Ishikawa (cell line): ENCODE data around the gene STAT1.

ENCODE experiments used
- CEBPB ChIP-seq: IDR thresholded peaks from 2 replicates; pipeline ENCODE4 v1.6.1; 2012
- CREB1 ChIP-seq: IDR thresholded peaks from 2 replicates; pipeline ENCODE4 v1.6.1; 2012; ENCODE audit warnings: low read depth
- EGR1 ChIP-seq: IDR thresholded peaks from 2 replicates; pipeline ENCODE4 v1.6.1; 2012
- EP300 ChIP-seq: IDR thresholded peaks from 2 replicates; pipeline ENCODE4 v1.6.1; 2012; ENCODE audit warnings: borderline replicate concordance
- FOXM1 ChIP-seq: IDR thresholded peaks from 2 replicates; pipeline ENCODE4 v1.6.1; 2012; ENCODE audit warnings: low read depth, borderline replicate concordance
- MAX ChIP-seq: IDR thresholded peaks from 2 replicates; pipeline ENCODE4 v1.6.1; 2012
- NFIC ChIP-seq: IDR thresholded peaks from 2 replicates; pipeline ENCODE4 v1.6.1; 2012
- RAD21 ChIP-seq: IDR thresholded peaks from 2 replicates; pipeline ENCODE4 v1.6.1; 2012; ENCODE audit warnings: low read depth
- TAF1 ChIP-seq: IDR thresholded peaks from 2 replicates; pipeline ENCODE4 v1.6.1; 2012; ENCODE audit warnings: low read depth, mild to moderate bottlenecking
- TCF12 ChIP-seq: IDR thresholded peaks from 2 replicates; pipeline ENCODE4 v1.6.1; 2012; ENCODE audit warnings: low read depth
- TEAD4 ChIP-seq: IDR thresholded peaks from 2 replicates; pipeline ENCODE4 v1.6.1; 2012
- USF1 ChIP-seq: IDR thresholded peaks from 2 replicates; pipeline ENCODE4 v1.6.1; 2012
- YY1 ChIP-seq: IDR thresholded peaks from 2 replicates; pipeline ENCODE4 v1.6.1; 2012; ENCODE audit warnings: low read depth
- ZBTB7A ChIP-seq: IDR thresholded peaks from 2 replicates; pipeline ENCODE4 v1.6.1; 2012; ENCODE audit warnings: low read depth
- TF ChIP-seq, protein P1 (sequence below): IDR thresholded peaks from 2 replicates; pipeline ENCODE4 v1.6.1; 2012; ENCODE audit warnings: low read depth, mild to moderate bottlenecking

Gene STAT1

DNA sequence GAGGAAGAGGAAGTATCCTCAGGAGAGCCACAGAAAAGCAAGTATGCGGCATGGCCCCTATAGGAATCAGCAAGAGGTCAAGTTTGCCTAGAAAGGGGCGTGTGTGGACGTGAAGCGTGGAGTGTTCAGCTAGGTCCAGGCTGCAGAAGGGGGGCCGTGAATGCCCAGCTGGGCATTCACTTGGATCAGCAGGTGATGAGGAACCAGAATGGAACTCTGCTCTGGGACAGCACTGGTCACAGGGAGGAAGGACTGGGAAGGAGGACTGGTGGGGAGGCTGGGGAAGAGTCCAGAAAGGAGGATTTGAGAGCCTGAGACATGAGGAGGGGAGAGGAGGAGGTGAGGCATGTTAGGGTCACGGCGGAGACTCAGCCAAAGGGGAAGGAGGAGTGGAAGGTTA, 19.8 kb downstream of the STAT1 start:
- TF ChIP-seq CEBPB (no peak), FOXM1 (no peak), RAD21 (no peak), TCF12 (no peak), CREB1 (no peak)

DNA sequence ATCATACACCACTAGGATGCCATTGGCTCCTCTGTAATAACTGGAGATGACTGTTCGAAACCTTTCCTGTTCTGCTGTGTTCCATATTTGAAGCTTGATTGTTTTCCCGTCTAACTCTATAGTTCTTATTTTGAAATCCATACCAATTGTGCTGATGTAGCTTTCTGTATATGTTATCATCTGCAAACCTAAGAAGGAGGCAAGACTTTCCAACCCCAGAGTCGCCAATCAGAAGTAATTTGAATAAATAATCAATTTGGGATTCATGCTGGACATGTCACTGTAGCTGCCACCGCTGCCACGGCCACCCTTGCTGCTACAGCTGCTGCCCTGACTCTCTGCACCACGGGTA, 20.7 kb downstream of the STAT1 start:
- TF ChIP-seq CREB1 (no peak), RAD21 (no peak), TAF1 (no peak), USF1 (no peak), TCF12 (no peak), ZBTB7A (no peak)

DNA sequence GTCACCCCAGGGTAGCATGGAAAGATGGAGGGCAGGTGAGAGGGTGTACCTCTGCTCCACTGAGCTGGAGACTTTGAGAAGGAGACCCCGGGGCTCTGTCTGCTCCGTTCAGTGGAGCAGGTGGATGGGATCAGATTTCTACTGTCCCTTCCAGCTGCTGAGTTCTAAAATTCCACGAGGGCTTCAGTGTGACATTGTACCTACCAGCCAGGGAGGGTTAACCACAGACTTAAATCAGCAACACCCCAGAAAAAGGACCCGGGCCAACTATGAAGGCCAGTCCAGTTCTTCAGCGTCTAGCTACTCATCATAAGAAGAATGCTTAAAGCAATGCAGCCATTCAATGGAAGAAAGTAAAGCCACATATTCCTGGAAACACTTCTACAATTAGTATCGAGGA, 23.8 kb downstream of the STAT1 start:
- TF ChIP-seq ZBTB7A, result no peak
- TF ChIP-seq NFIC, result no peak
- TF ChIP-seq, protein P1, sequence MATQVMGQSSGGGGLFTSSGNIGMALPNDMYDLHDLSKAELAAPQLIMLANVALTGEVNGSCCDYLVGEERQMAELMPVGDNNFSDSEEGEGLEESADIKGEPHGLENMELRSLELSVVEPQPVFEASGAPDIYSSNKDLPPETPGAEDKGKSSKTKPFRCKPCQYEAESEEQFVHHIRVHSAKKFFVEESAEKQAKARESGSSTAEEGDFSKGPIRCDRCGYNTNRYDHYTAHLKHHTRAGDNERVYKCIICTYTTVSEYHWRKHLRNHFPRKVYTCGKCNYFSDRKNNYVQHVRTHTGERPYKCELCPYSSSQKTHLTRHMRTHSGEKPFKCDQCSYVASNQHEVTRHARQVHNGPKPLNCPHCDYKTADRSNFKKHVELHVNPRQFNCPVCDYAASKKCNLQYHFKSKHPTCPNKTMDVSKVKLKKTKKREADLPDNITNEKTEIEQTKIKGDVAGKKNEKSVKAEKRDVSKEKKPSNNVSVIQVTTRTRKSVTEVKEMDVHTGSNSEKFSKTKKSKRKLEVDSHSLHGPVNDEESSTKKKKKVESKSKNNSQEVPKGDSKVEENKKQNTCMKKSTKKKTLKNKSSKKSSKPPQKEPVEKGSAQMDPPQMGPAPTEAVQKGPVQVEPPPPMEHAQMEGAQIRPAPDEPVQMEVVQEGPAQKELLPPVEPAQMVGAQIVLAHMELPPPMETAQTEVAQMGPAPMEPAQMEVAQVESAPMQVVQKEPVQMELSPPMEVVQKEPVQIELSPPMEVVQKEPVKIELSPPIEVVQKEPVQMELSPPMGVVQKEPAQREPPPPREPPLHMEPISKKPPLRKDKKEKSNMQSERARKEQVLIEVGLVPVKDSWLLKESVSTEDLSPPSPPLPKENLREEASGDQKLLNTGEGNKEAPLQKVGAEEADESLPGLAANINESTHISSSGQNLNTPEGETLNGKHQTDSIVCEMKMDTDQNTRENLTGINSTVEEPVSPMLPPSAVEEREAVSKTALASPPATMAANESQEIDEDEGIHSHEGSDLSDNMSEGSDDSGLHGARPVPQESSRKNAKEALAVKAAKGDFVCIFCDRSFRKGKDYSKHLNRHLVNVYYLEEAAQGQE, result no peak
- TF ChIP-seq TEAD4, result no peak
- no peak for TF ChIP-seq TCF12
- no peak for TF ChIP-seq EP300
- TF ChIP-seq USF1, result no peak
- no peak for TF ChIP-seq TAF1
- TF ChIP-seq CEBPB, result no peak
- no peak for TF ChIP-seq YY1
- no peak for TF ChIP-seq MAX
- TF ChIP-seq RAD21, result no peak
- no peak for TF ChIP-seq CREB1

DNA sequence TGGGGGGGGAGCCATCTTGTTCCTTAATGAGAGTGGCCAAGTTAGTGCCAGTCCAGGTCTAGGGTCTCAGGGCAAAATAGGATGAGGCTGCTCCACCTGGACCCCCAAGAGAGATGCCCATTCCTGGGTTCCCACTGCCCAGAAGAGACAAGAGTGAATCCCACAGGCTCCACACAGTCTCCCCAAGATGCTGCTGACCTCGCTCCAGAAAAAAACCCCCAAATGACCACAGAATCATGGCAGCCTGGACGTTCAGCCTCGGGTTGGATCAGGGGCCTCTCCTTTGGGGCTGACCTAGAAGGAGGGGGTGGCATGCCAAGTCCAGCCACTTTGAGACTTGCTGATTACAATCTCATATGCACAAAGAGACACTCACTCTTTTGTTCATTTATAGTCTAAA, 25.1 kb downstream of the STAT1 start:
- TF ChIP-seq EGR1 (no peak), NFIC (no peak), ZBTB7A (no peak), YY1 (no peak), FOXM1 (no peak), TEAD4 (no peak), TAF1 (no peak), EP300 (no peak), RAD21 (no peak), MAX (no peak), TCF12 (no peak), CREB1 (no peak), CEBPB (no peak), USF1 (no peak)
- TF ChIP-seq, protein P1, result no peak

- TF ChIP-seq EGR1, result no peak
- no peak for TF ChIP-seq CEBPB
- TF ChIP-seq NFIC, result no peak
- TF ChIP-seq TAF1, result no peak
- no peak for TF ChIP-seq RAD21
- no peak for TF ChIP-seq TEAD4
- TF ChIP-seq FOXM1, result no peak
- TF ChIP-seq TCF12, result no peak
- TF ChIP-seq EP300, result no peak
- TF ChIP-seq YY1, result no peak
- TF ChIP-seq MAX, result no peak
- TF ChIP-seq, protein P1, result no peak
- TF ChIP-seq USF1, result no peak
- no peak for TF ChIP-seq CREB1
- TF ChIP-seq ZBTB7A, result no peak
Observed at GRCh38 chr2:190987938-190988337, 26.0 kb downstream of the STAT1 start.
